ENCODE data around the gene ENTPD5. TPM values are rescaled to one million over a fixed set of nuclear protein-coding genes. Genes with fewer than 3 reads are reported as not detected.
A peak's percentile ranks its signal among the peaks of the same experiment; 100 is the strongest.

Gene ENTPD5
- total RNA-seq, 1 donor, result 10.1 TPM

GRCh38 chr14:74045522-74045921 lies 26.4 kb upstream of the ENTPD5 start:
- Histone ChIP-seq H3K4me2 (ENCODE audit: insufficient read depth, low read length) (no peak overlapping the region), H3K4me1 (ENCODE audit: insufficient read depth, low read length) (no peaks in the 10 kb centered on the region), H3K27me3 (ENCODE audit: insufficient read depth, low read length) (no peaks in the 10 kb centered on the region), H3K9me3 (ENCODE audit: low read depth, low read length) (no peaks in the 10 kb centered on the region), H3K4me3 (ENCODE audit: insufficient read depth, low read length) (no peak overlapping the region), H3K36me3 (ENCODE audit: insufficient read depth, low read length) (peaks cover 7% of the 10 kb centered on the region), H2AFZ (ENCODE audit: low read length) (no peak overlapping the region), H3K27ac (ENCODE audit: low read depth, low read length) (no peak overlapping the region), H4K20me1 (ENCODE audit: insufficient read depth, low read length) (no peaks in the 10 kb centered on the region), H3K79me2 (ENCODE audit: insufficient read depth, low read length) (no peaks in the 10 kb centered on the region)
- no peak for DNase-seq (ENCODE audit: insufficient read length, low spot score, missing footprints)
- TF ChIP-seq, protein P1, sequence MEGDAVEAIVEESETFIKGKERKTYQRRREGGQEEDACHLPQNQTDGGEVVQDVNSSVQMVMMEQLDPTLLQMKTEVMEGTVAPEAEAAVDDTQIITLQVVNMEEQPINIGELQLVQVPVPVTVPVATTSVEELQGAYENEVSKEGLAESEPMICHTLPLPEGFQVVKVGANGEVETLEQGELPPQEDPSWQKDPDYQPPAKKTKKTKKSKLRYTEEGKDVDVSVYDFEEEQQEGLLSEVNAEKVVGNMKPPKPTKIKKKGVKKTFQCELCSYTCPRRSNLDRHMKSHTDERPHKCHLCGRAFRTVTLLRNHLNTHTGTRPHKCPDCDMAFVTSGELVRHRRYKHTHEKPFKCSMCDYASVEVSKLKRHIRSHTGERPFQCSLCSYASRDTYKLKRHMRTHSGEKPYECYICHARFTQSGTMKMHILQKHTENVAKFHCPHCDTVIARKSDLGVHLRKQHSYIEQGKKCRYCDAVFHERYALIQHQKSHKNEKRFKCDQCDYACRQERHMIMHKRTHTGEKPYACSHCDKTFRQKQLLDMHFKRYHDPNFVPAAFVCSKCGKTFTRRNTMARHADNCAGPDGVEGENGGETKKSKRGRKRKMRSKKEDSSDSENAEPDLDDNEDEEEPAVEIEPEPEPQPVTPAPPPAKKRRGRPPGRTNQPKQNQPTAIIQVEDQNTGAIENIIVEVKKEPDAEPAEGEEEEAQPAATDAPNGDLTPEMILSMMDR (IDR thresholded peaks at IDR 0.05; ENCODE audit: extremely low read depth, low read depth, low read length), result no peak

GRCh38 chr14:74042296-74042695 lies 23.2 kb upstream of the ENTPD5 start:
- Histone ChIP-seq H3K9me3 (ENCODE audit: low read depth, low read length) (no peaks in the 10 kb centered on the region), H3K27me3 (ENCODE audit: insufficient read depth, low read length) (no peaks in the 10 kb centered on the region), H2AFZ (ENCODE audit: low read length) (no peak overlapping the region), H3K4me3 (ENCODE audit: insufficient read depth, low read length) (no peak overlapping the region), H4K20me1 (ENCODE audit: insufficient read depth, low read length) (no peaks in the 10 kb centered on the region), H3K27ac (ENCODE audit: low read depth, low read length) (no peak overlapping the region), H3K36me3 (ENCODE audit: insufficient read depth, low read length) (peaks cover 4% of the 10 kb centered on the region), H3K79me2 (ENCODE audit: insufficient read depth, low read length) (no peaks in the 10 kb centered on the region), H3K4me1 (ENCODE audit: insufficient read depth, low read length) (no peaks in the 10 kb centered on the region), H3K4me2 (ENCODE audit: insufficient read depth, low read length) (no peak overlapping the region)
- TF ChIP-seq, protein P1 (IDR thresholded peaks at IDR 0.05; ENCODE audit: extremely low read depth, low read depth, low read length), result no peak
- no peak for DNase-seq (ENCODE audit: insufficient read length, low spot score, missing footprints)

- H3K27me3 ChIP-seq (ENCODE audit: insufficient read depth, low read length), result no peaks in the 10 kb centered on the region
- TF ChIP-seq, protein P1 (IDR thresholded peaks at IDR 0.05; ENCODE audit: extremely low read depth, low read depth, low read length), result peak; percentile 73
- no peaks in the 10 kb centered on the region for H4K20me1 ChIP-seq (ENCODE audit: insufficient read depth, low read length)
- no peaks in the 10 kb centered on the region for H3K9me3 ChIP-seq (ENCODE audit: low read depth, low read length)
- no peaks in the 10 kb centered on the region for H3K4me1 ChIP-seq (ENCODE audit: insufficient read depth, low read length)
- peak; percentile 77 for DNase-seq (ENCODE audit: insufficient read length, low spot score, missing footprints)
- no peak overlapping the region for H3K27ac ChIP-seq (ENCODE audit: low read depth, low read length)
- no peaks in the 10 kb centered on the region for H3K36me3 ChIP-seq (ENCODE audit: insufficient read depth, low read length)
- H3K4me3 ChIP-seq (ENCODE audit: insufficient read depth, low read length), result no peak overlapping the region
- H3K79me2 ChIP-seq (ENCODE audit: insufficient read depth, low read length), result no peaks in the 10 kb centered on the region
- H3K4me2 ChIP-seq (ENCODE audit: insufficient read depth, low read length), result no peak overlapping the region
- H2AFZ ChIP-seq (ENCODE audit: low read length), result no peak overlapping the region
Measured at GRCh38 chr14:74038020-74038859, 19.2 kb upstream of the ENTPD5 start.

DNA sequence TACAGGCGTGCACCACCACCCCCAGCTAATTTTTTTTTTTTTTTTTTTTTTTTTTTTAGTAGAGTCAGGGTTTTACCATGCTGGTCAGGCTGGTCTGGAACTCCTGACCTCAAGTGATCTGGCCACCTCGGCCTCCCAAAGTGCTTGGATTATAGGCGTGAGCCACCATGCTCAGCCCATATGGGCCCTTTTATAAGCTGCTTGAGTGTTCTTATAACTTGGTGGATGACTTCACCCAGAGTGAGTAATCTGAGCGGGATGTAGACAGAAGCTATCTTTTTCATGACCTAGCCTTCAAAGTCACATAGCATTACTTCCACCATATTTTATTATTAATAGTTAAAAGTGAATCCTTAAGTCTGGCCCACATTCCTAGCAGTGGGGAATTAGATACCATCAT lies 16.5 kb upstream of the ENTPD5 start:
- DNase-seq (ENCODE audit: insufficient read length, low spot score, missing footprints), result peak; percentile 10
- Histone ChIP-seq H2AFZ (ENCODE audit: low read length) (no peak overlapping the region), H3K79me2 (ENCODE audit: insufficient read depth, low read length) (no peaks in the 10 kb centered on the region), H3K4me2 (ENCODE audit: insufficient read depth, low read length) (no peak overlapping the region), H3K27me3 (ENCODE audit: insufficient read depth, low read length) (no peaks in the 10 kb centered on the region), H3K27ac (ENCODE audit: low read depth, low read length) (no peak overlapping the region), H3K4me3 (ENCODE audit: insufficient read depth, low read length) (no peak overlapping the region), H3K4me1 (ENCODE audit: insufficient read depth, low read length) (no peaks in the 10 kb centered on the region), H3K36me3 (ENCODE audit: insufficient read depth, low read length) (no peaks in the 10 kb centered on the region), H3K9me3 (ENCODE audit: low read depth, low read length) (no peaks in the 10 kb centered on the region), H4K20me1 (ENCODE audit: insufficient read depth, low read length) (no peaks in the 10 kb centered on the region)
- TF ChIP-seq, protein P1 (IDR thresholded peaks at IDR 0.05; ENCODE audit: extremely low read depth, low read depth, low read length), result no peak

All from osteoblast (primary cell).